H4 (cell line): ENCODE results near the gene WNT7B. TPM values are rescaled to one million over a fixed set of nuclear protein-coding genes. Genes with fewer than 3 reads are reported as not detected.

Experiments used
- DNase-seq: peaks from one replicate; pipeline ENCODE4 v3.0.0-alpha.2; 2015; ENCODE audit warnings: low spot score
- total RNA-seq: library from RNA; depleted of rRNA; stranded (reverse); fragments of >200 nt; shearing (Covaris generic); gene quantifications from 2 replicates; pipeline ENCODE4 v1.2.3, GENCODE V29; 2014

The WNT7B gene
- total RNA-seq, 1 experiment from 2014 or later = 0.66 TPM

DNA sequence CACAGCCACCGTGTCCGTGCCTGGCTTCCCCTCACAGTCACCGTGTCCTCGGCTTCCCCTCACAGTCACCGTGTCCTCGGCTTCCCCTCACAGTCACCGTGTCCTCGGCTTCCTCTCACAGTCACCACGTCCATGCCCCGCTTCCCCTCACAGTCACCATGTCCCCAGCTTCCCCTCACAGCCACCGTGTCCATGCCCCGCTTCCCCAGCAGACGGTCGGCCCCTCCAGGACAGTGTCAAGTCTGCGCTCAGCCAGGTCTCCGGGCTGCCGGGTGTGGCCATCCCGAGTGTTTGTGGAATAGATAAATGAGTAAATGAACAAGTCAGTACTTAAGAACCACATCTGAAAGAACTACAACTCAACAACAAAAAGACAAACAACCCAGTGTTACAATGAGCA lies 23.8 kb downstream of the WNT7B start:
- no peak for DNase-seq

DNA sequence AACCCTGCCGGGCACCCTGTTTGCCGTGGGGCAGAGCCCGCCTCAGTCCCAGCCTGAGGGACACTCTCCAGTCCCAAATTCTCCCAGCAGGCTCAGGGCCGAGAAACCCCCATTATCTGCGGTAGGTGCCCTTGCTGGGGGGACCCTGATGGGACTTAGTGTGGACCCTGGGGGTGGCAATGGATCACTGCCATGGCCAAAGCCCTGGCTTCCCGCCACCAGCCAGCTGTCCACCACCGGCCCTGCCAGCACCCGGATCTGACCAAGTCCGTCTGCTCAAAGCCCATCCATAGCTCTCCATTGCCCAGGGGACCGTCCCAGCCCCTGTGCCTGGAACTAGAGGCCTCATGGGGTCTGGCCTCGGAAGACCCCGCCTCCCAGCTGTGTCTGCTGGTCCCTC lies 24.4 kb downstream of the WNT7B start:
- DNase-seq = no peak

DNA sequence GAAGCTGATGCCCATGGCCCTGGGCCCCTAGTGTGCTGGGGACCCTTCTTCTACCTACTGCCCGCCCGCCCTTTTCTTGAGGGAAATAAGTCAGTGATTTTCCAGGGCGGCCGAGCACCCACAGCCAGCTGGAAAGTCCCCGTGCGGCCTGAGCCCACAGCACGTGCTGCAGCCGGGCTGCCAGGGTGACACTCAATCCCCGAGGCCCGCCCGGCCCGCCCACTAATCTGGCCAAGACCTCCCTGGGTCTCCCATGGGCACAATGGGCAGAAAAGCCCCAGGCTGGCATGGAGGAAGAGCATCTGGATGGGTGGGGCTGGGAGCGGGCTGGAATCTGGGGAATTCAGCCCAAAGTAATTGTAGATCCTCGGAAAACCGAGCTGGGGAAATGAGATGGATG lies 24.8 kb downstream of the WNT7B start:
- no peak for DNase-seq

DNA sequence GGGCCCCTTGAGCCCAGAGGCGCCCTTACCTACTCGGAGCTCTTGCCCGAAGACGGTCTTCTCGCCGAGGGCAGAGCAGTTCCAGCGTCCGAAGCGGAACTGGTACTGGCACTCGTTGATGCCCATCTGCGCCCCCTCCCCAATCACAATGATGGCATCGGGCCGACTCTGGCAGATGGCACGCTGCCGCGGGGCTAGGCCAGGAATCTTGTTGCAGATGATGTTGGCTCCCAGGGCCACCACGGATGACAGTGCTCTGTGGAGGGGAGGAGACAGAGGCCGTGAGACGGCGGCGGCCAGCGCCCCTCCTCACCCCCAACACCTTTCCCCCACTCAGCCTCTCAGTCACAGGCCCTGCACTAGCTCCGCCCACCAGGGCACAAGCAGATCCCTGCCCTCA lies 27.1 kb downstream of the WNT7B start:
- DNase-seq = no peak

DNA sequence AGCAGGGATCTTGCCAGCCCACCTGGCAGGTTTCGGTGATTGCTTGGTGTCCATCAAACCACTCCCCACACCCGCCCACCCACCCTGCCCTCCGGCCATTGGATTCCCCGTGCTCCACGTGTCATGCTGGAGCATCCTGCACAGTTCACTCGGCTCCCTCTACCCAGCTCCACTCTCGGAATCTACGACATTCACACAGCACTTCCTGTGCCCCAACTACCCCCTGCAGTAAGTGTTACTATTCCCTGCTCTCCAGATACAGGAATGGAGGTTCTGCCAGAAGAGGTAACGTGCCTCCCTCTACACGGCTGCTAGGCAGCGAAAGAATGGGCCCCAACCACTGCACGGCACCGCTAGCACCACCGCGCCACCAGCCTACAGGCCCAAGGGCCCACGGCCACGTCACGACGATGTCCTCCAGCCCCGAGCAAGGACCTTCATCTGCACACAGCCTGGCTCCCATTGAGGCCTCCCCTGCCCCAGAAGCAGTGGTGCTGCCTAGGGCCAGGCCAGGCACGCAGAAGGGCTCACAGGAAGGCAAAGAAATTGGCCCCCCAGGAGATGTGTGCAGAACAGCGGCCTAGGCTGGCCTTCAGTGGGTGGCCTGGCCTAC lies 27.6 kb downstream of the WNT7B start:
- DNase-seq = no peak

DNA sequence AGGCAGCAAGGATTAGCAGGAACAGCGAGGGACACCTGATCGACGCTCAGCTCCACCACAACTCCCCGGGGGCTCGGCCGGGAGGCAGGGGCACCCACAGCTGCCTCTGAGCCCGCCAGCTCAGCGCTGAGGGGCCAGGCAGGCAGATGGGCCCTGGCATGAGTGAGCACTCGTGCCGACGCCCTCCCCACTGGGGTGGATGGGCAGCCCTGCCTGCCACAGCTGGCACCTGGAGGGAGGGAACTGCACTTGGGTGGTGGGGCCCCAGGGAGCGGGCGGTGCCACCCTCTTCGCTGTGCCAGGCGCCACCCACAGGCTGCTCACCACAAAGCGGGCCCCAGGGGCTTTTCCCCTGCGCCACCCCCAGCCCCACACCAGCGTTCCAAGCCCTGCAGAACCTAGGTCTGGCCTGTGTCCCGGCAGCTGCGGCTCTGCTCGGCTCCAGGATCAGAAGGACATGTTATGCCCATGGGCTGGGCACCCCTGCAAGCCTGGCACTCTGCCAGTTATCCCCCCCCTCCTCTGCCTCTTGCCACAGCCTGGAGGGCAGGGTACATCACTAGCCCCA lies 28.8 kb downstream of the WNT7B start:
- no peak for DNase-seq

DNA sequence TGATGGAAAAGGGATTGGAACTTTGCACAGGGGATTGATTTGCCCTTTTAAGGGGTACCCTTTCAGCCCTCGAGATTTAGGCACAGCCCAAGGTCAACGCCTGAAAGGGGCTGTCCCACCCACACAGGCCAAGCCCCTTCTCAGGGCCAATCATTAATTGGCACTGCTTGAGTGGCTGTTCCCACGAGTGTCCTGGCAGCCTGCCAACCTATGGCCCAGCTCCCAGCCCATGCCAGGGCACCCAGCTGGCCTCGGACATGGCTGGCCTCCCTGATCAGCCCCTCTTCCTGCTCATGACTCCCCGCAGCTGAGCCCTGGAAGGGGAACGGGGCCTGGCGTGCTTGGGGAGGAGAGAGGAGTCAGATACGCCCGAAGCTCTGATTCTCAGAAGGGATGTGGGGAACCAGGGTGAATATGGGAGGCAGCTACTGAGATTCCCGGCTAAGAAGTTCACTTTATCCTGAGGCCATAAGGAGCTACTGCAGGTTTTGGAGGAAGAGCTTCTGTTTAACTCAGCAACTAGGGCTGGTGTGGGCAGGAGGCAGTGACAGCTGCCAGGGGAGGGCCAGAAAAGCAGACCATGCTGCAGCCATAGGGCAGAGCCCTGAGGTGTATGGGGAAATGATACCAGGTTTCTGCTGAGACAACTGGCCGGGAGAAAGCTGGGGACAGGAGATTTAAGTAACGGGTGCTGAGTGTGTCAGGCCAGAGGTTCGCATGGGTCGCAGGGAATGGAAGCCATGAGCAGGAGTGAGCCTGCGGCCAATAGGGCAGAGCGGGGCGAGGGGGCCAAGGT lies 30.0 kb downstream of the WNT7B start:
- DNase-seq = no peak

DNA sequence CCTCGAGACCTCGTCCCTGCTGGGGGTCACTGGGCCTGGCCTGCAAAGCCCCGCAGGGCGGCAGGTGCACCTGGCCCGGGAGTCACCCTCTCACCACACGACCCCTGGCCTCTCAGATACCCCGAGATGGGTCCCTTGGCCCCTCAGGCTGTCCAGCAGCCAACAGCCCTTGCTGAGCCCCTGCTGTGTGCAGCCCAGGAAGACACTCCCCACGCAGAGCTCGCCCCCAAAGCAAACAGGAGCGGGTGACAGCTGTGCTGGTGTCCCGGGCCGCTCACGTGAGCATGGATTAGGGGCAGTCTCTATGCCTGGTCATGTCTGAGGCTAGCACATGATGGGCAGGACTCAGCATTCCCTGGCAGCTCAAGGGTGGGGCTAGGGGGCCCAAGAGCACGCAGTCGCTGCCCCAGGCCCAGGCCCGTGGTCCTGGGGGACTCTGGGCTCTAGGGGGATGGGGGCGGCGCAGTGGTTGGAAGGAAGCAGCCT lies 31.3 kb downstream of the WNT7B start:
- DNase-seq = no peak

DNA sequence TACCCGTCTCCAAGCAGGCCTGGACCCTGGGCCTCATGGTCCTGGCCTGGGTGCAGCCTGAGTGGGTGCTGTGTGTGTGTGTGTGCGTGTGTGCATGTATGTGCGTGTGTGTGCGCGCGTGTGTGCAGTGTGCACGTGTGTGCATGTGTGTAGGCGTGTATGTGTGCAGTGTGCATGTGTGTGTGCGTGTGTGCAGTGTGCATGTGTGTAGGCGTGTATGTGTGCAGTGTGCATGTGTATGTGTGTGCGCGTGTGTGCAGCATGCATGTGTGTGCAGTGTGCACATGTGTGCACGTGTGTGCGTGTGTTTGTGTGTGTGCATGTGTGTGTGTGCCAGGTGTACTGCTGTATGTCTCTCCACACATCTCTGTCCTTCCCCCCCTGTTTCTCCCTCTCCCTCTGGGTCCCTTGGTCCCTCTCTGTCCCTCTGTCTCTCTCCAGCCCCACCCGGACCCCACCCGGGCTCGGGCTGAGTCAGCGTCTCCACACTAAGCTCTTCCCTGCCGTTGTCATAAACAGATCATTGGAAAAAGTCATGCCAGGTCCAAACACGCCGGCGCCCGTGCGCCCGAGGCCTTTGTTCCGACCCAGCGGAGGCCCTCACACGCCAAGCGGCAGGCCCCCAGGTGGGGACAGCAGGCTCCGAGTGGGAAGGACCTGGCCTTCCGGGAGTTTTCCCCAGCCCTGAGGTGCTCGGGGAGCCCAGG lies 34.0 kb downstream of the WNT7B start:
- DNase-seq = no peak

DNA sequence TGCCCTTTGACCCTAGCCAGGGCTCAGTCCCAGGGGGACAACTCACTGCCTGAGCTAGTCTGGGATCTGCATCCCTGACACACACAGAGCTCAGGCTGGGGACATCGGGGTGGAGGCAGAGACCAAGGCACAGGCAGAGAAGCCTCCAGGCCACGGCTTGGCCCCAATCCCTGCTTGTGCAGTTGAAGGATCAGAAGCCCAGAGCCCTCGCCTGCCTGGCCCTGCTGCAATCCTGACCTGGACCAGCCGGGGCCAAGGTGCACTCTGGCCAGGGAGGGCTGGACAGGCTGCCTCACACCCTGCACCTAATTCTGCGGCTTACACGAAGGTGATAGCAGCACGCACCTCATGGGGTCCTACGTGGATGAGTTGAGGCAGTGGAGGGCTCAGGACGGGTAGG lies 34.6 kb downstream of the WNT7B start:
- DNase-seq = no peak

DNA sequence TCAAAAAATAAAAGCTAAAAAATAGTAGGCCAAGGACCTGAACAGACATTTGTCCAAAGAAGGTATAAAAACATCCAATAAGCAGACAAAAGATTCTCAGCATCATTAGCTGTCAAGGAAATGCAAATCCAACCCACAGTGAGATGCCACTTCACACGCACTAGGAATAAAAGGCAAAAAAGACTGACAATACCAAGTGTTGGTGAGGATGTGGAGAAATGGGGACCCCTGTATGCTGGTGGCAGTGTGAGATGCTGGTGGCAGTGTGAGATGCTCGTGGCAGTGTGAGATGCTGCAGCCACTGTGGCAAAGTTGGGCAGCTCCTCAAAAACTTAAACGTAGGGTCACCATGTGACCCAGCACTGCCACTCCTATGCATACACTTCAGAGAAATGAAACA lies 38.0 kb downstream of the WNT7B start:
- DNase-seq = no peak

DNA sequence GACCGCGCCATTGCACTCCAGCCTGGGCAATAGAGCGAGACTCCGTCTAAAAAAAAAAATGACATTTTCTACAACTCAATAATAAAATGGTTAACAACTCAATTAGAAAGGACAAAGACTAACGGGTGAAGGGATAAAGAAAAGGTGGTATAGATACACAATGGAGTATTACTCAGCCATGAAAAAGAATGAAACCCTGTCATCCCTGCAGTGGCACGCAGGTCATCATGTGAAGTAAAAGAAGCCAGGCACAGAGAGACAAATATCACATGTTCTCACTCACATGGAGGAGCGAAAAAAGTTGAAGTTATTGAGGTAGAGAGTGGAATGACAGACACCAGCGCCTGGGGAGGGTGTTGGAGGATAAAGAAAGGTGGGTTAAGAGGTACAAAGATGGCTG lies 39.0 kb downstream of the WNT7B start:
- no peak for DNase-seq

DNA sequence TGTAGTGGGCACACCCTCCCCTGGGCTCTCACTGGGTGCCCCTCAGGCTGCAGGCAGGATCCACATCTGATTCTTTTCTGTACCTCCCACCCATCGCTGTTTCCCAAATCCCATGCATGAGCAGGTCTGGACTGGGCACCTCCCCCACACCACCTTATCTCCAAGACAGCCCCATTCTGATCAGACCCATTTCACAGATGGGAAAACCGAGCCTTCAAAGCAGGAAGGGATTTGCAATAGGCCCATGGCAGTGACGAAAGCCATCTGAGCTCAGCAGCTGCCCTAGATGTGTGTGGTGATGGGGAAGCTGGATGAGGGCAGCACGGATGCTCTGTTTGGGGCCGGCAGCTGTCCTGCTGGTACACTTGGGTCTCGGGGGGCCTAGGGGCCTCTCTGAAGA lies 41.4 kb downstream of the WNT7B start:
- no peak for DNase-seq

DNA sequence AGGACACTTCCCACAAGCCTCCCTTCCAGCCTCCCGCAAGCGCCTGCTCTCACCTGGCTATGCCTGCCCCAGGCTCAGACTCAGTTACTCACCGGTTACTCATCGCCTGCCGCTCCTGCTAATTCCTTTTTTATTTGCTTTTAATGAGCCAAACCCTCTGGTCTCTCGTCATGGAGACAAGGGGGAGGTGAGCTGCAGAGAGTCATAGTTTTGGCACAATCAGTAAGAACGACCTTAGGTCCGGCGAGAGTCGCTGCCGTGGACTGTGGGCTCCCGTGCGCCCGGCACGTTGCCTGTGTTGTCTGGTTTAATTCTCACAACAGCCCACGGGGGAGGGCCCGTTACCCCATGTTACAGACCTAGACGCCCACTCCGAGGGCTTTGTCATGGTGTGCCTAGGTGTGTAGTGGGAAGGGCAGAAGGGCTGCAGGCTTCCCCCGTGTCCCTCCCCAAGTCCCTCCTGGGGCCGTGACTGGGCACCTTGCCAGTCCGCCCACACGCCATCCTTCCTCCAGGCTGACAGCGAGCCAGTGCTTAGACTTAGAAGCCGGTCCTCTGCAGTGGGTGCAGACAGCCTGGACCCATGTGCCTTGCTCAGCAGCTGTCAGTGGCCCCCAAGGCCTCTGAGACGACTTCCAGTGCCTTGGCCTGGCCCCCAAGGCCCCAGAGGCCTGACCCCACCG lies 42.2 kb downstream of the WNT7B start:
- peak; percentile 71 for DNase-seq

DNA sequence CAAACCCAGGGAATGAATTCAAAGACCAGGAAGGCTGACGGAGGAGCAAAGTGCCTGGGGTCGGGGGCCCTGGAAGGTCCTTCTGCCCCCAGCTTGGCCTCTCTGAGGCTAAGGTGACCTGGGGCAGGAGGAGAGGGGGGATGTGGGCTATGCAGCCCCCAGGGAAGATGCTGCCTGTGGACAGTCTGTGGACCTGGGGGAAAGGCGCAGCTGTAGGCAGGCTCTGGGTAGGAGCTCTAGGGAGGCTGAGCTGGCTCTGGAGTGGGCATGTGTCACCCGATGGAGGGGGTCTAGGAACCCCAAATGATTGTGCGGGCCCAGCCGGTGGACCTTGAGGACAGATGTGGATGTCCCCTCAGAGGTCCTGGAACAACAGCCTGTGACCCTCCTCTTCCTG lies 42.8 kb downstream of the WNT7B start:
- DNase-seq = no peak

DNA sequence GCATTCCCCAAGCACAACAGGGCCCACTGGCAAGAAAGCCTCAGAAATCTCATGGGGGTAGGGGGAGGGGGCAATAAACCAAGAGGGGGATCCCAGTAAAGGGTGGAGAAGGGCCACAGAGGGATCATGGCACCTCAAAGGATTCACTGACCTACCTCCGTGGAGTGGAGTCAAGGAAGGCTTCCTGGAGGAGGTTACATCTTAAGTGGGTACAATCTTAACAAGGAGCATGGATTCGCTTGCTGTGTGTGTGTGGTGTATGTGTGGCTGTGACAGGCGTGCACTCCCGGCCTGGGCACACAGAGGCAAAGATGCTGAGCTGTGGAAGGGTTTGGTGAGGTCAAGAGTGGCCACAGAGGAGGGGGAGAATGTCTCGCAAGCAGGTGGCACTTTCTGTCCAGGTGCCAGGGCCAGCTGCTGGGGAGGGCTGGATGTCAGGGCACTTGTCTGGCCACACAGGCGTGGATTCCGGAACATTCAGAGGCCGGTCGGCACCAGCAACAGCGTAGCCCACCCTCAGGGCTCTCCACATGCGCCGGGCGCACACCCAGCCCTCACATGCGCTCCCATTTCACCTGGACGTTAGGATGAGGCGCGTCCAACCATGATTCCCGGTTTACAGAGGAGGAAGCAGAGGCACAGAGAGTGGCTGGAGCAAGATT lies 43.3 kb downstream of the WNT7B start:
- DNase-seq = no peak

DNA sequence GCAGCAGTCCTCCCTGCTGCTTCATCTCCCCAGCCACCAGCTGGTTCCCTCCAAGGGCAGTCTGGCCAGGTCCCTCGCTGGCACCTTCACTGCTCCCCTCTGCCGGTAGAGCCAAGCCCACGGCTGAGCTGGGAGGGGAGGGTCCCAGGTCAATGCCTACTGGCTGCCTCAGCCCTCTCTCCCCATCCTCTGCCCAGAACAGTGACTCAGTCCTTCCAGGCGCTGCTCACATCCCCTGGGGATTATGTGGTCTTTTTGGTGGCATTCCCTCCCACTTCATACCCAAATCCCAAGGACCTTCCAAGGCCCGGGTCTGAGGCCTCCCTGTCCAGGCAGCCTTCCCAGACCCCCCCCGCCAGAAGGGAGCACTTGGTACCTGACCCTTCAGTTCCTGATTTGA lies 44.9 kb downstream of the WNT7B start:
- DNase-seq = peak; percentile 44

DNA sequence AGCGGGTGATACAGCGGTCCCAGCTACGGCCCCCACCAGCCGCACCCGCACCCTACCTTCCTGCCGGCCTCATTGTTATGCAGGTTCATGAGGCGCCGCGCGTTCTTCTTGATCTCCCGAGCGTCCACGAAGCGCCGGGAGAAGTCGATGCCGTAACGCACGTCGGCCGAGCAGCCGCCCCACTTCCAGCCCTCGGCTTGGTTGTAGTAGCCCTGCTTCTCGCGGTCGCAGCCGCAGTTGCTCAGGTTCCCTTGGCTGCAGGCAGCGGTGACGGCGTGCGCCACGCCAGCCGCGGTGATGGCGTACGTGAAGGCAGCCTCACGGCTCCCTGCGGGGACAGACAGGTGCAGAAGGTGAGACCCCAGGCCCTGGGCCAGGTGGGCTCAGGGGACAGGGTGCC lies 45.9 kb downstream of the WNT7B start:
- DNase-seq = no peak

DNA sequence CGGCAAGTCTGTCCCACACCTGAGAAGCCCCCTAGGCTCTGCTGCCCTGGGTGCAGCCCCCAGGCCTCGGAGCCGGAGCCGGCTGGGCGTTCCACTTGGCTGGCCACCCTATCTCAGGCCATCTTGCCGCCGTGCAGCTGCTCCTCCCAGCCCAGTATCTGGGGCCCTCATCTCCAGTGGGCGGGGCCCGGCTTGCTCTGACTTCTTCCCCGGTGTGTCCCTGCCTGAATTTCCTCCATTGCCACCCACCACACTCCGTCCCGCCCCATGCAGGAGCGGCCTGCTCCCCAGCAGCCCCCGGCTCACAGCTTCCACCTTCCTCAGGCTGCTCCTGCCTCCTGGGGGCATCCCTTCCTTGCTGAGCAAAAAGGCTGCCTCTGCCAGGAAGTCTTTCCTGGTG lies 46.6 kb downstream of the WNT7B start:
- no peak for DNase-seq

DNA sequence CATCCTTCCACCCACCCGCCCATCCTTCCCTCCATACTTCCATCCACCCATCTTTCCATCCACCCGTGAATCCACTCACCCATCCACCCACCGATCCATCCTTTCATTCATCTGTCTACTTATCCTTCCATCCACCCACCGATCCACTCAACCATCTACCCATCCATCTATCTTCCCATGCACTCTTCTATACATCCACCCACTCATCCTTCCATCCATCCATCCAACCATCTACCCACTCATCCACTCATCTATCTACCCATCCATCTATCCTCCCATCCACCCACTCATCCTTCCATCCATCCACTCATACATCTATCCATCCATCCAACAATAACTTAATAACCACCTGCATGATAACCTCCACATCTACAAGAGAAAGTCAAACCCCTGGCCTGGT lies 47.3 kb downstream of the WNT7B start:
- DNase-seq = no peak

DNA sequence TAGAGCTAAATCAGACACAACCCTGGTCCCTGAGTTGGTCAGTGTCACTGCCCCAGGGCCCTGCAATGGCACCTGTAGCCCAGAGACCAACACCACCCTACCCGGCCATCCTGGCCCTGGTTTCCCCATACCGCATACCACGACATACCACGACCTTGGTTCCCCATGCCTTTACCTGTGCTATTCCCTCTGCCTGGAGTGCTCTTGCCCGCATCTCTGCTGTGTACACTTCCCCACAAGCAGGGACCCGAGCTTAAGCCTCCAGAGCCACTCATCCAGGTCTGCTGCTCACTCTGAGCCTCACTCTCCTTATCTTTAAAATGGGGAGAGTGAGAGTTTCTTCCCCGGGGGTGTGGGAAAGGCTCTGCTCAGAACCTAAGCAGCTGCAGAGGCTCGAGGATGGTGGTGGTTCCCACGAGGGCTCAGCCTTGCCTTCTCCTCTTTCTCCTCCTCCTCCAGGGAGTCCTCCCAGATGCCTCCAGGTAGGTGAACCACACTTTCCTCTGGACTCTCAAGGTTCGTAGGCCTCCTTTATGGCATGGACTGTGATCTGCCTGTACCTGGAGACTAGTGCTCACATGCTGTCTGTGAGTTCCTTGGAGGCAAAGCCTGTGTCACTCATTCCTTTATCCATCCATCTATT lies 48.1 kb downstream of the WNT7B start:
- DNase-seq = no peak
